Muscle of back (tissue), 10 donors: ENCODE results near the gene AMER2. TPM values are rescaled to one million over a fixed set of nuclear protein-coding genes. Genes with fewer than 3 reads are reported as not detected.

Source experiments
- polyA plus RNA-seq, 10 donors: library from polyadenylated mRNA; unstranded; fragments of 120-200 nt; gene quantifications; one replicate each; pipeline ENCODE4 v1.2.1, GENCODE V29; 2013; ENCODE audit not compliant: insufficient read length in 10 of 10

Gene AMER2
- polyA plus RNA-seq, 10 donors: 0.03 to 0.50 (median 0.06) TPM

Other genes with a start within 250 kb of the AMER2 start
- under 1 TPM; 0.25 to 0.73 (median 0.56) TPM for gene PABPC3, start 76.2 kb downstream of the AMER2 start, polyA plus RNA-seq
- gene MTMR6, start 115.2 kb upstream of the AMER2 start, polyA plus RNA-seq: 10 to 100 TPM in 9 of 10 donors, 1 to 10 TPM in 1; 9.8 to 13.7 (median 12.4) TPM
- gene NUP58, start 129.3 kb upstream of the AMER2 start, polyA plus RNA-seq: 10 to 100 TPM; 27.5 to 50.3 (median 37.0) TPM
- 1 to 10 TPM; 1.5 to 3.6 (median 2.2) TPM for gene ATP8A2, start 199.7 kb upstream of the AMER2 start, polyA plus RNA-seq